SH-SY5Y (cell line): Measurements from ENCODE around the gene PIGP.

Experiments used
- GATA2 ChIP-seq: IDR thresholded peaks from 2 replicates; pipeline ENCODE4 v1.6.1; 2011; ENCODE audit warnings: mild to moderate bottlenecking, low read depth, low read length
- GATA3 ChIP-seq: IDR thresholded peaks from 2 replicates; pipeline ENCODE4 v1.6.1; 2011; ENCODE audit warnings: low read depth, mild to moderate bottlenecking, low read length, moderate library complexity

- TF ChIP-seq GATA2 (no peak), GATA3 (no peak)
These were observed 27.7 kb downstream of the PIGP start for GRCh38 chr21:37045149-37045548.
